Endodermal cell (in vitro differentiated cells): Measurements from ENCODE around the gene PRKCE. TPM values are rescaled to one million over a fixed set of nuclear protein-coding genes. Genes with fewer than 3 reads are reported as not detected.

Source experiments
- DNase-seq: peaks from one replicate; pipeline ENCODE4 v3.0.0-alpha.2; 2017
- H3K27ac ChIP-seq: 2 replicates; pipeline ENCODE4 v1.5.1; 2013; ENCODE audit warnings: mild to moderate bottlenecking, low read depth, low read length, moderate library complexity
- H3K27me3 ChIP-seq: 2 replicates; pipeline ENCODE4 v1.6.1; 2013; ENCODE audit warnings: mild to moderate bottlenecking, low read length, moderate library complexity; ENCODE audit not compliant: insufficient read depth, control insufficient read depth, poor library complexity, severe bottlenecking
- H3K36me3 ChIP-seq: 2 replicates; pipeline ENCODE4 v1.7.0; 2013; ENCODE audit warnings: mild to moderate bottlenecking, low read length, moderate library complexity; ENCODE audit not compliant: control insufficient read depth, insufficient read depth
- H3K4me1 ChIP-seq: one replicate; pipeline ENCODE4 v1.7.0; 2013; ENCODE audit warnings: low read length; ENCODE audit not compliant: control insufficient read depth, insufficient read depth
- H3K4me3 ChIP-seq: 2 replicates; pipeline ENCODE4 v1.5.1; 2013; ENCODE audit warnings: mild to moderate bottlenecking, low read length, moderate library complexity
- H3K9ac ChIP-seq: 2 replicates; pipeline ENCODE4 v1.6.1; 2013; ENCODE audit warnings: mild to moderate bottlenecking, low read length, moderate library complexity; ENCODE audit not compliant: poor library complexity, severe bottlenecking; ENCODE audit errors: extremely low read depth
- H3K9me3 ChIP-seq: 2 replicates; pipeline ENCODE4 v1.6.1; 2013; ENCODE audit warnings: mild to moderate bottlenecking, low read length, moderate library complexity; ENCODE audit not compliant: control insufficient read depth
- H3K27ac Mint-ChIP-seq: 2 replicates; pipeline ENCODE4 v1.8.0; 2020; ENCODE audit warnings: mixed read lengths
- H3K27me3 Mint-ChIP-seq: 2 replicates; pipeline ENCODE4 v1.8.0; 2021; ENCODE audit warnings: mild to moderate bottlenecking, mixed read lengths; ENCODE audit not compliant: insufficient read depth
- H3K36me3 Mint-ChIP-seq: 2 replicates; pipeline ENCODE4 v1.8.0; 2020; ENCODE audit warnings: low read depth, mixed read lengths
- H3K4me1 Mint-ChIP-seq: 2 replicates; pipeline ENCODE4 v1.8.0; 2020; ENCODE audit warnings: mixed read lengths
- H3K4me3 Mint-ChIP-seq: 2 replicates; pipeline ENCODE4 v1.8.0; 2020; ENCODE audit warnings: mild to moderate bottlenecking, moderate library complexity, mixed read lengths
- H3K9me3 Mint-ChIP-seq: 2 replicates; pipeline ENCODE4 v1.8.0; 2020; ENCODE audit warnings: mild to moderate bottlenecking, mixed read lengths
- CTCF ChIP-seq: fragments of 200-600 bp; sonication (generic); conservative IDR thresholded peaks from 2 replicates; pipeline ENCODE4 v1.5.0; 2021; ENCODE audit warnings: antibody characterized with exemption, mild to moderate bottlenecking
- WGBS, 2 experiments: methylation state at CpG; one replicate each; pipeline versions ENCODE4 v1.1.5 to v1.1.7; 2013; ENCODE audit warnings: missing lambda C conversion rate in 2 of 2, mixed read lengths in 1 of 2; ENCODE audit not compliant: insufficient coverage in 1 of 2, insufficient read length in 1 of 2; 5-methylcytosine and 5-hydroxymethylcytosine counted together
- total RNA-seq, 2 donors: library from RNA; stranded (reverse); fragmentation: NEBNext Ultra II Directional in 1 of 2; extraction: Animal tissue kit (Norgen Biotek cat#: 25700) in 1 of 2; gene quantifications; 2 replicates in 1 of 2; 3 replicates in 1 of 2; pipeline ENCODE4 v1.2.1, GENCODE V29; 2021

Gene PRKCE
- total RNA-seq, 2 donors from 2014 or later: 1.4 to 1.7 TPM

GRCh38 chr2:45904267-45904945, 252.9 kb downstream of the PRKCE start:
- peaks cover 4% of the 10 kb centered on the region for H3K4me1 Mint-ChIP-seq
- no peak overlapping the region for H3K4me3 ChIP-seq
- WGBS, 2 experiments: 92 to 93% methylated on average over 9 to 15 of the region's 15 CpGs
- DNase-seq: no peak
- no peak for TF ChIP-seq CTCF
- H3K9me3 Mint-ChIP-seq: no peaks in the 10 kb centered on the region
- peaks cover 78% of the 10 kb centered on the region for H3K27me3 ChIP-seq
- no peaks in the 10 kb centered on the region for H3K9me3 ChIP-seq
- no peak overlapping the region for H3K9ac ChIP-seq
- H3K36me3 ChIP-seq: no peaks in the 10 kb centered on the region
- peaks cover 84% of the 10 kb centered on the region for H3K27me3 Mint-ChIP-seq
- no peak overlapping the region for H3K27ac ChIP-seq
- H3K4me3 Mint-ChIP-seq: no peak overlapping the region
- no peak overlapping the region for H3K27ac Mint-ChIP-seq
- H3K4me1 ChIP-seq: no peaks in the 10 kb centered on the region
- no peaks in the 10 kb centered on the region for H3K36me3 Mint-ChIP-seq

- no peak overlapping the region for H3K4me3 Mint-ChIP-seq
- TF ChIP-seq CTCF: no peak
These were observed 253.6 kb downstream of the PRKCE start for GRCh38 chr2:45904946-45905631.

GRCh38 chr2:45905632-45905958, 254.1 kb downstream of the PRKCE start:
- H3K9me3 ChIP-seq: no peaks in the 10 kb centered on the region
- Mint-ChIP-seq H3K9me3 (no peaks in the 10 kb centered on the region), H3K27me3 (peaks cover 94% of the 10 kb centered on the region), H3K27ac (no peak overlapping the region), H3K4me1 (peaks cover 15% of the 10 kb centered on the region), H3K4me3 (no peak overlapping the region), H3K36me3 (no peaks in the 10 kb centered on the region)
- no peak for TF ChIP-seq CTCF
- no peak overlapping the region for H3K9ac ChIP-seq
- no peak overlapping the region for H3K4me3 ChIP-seq
- no peak overlapping the region for H3K27ac ChIP-seq
- H3K36me3 ChIP-seq: no peaks in the 10 kb centered on the region
- WGBS, 2 experiments: 92 to 100% methylated on average over 1 to 5 of the region's 5 CpGs
- no peak for DNase-seq
- H3K4me1 ChIP-seq: peaks cover 8% of the 10 kb centered on the region
- peaks cover 83% of the 10 kb centered on the region for H3K27me3 ChIP-seq

More at GRCh38 chr2:45904946-45905631, 253.6 kb downstream of the PRKCE start:
- Mint-ChIP-seq H3K27ac (no peak overlapping the region), H3K4me1 (peaks cover 10% of the 10 kb centered on the region), H3K9me3 (no peaks in the 10 kb centered on the region), H3K36me3 (no peaks in the 10 kb centered on the region), H3K27me3 (peaks cover 91% of the 10 kb centered on the region)
- 79 to 92% methylated on average over 6 to 8 of the region's 8 CpGs for WGBS, 2 experiments
- Histone ChIP-seq H3K9ac (no peak overlapping the region), H3K27me3 (peaks cover 83% of the 10 kb centered on the region), H3K27ac (no peak overlapping the region), H3K4me3 (no peak overlapping the region), H3K36me3 (no peaks in the 10 kb centered on the region), H3K4me1 (peaks cover 5% of the 10 kb centered on the region), H3K9me3 (no peaks in the 10 kb centered on the region)
- DNase-seq: no peak
